MCF 10A (cell line): ENCODE measurements around the gene HTT. TPM values are rescaled to one million over a fixed set of nuclear protein-coding genes. Genes with fewer than 3 reads are reported as not detected.

Source experiments
- BruUV-seq: library from RNA; stranded (reverse); fragments of 400-500 nt; replicated peaks from 2 replicates; lab custom pipeline; 2021; lab: Mats Ljungman, UMichigan
- CTCF ChIA-PET: fragments of 300-600 bp; sonication (Branson Sonifier 250); formaldehyde crosslinking; extraction: SDS; loops from one replicate; lab custom pipeline; 2021; ENCODE audit warnings: antibody characterized with exemption, inconsistent platforms; lab: Yijun Ruan, JAX
- POLR2A ChIA-PET: fragments of 300-600, 350-650 bp; sonication (Branson Sonifier 250); formaldehyde crosslinking; extraction: SDS; loops from one replicate; lab custom pipeline; 2020; ENCODE audit warnings: antibody characterized with exemption, inconsistent platforms; lab: Yijun Ruan, JAX
- DNase-seq: peaks from one replicate; pipeline ENCODE4 v3.0.0-alpha.2; 2018; ENCODE audit not compliant: unreplicated experiment
- H3K27ac Mint-ChIP-seq: one replicate; pipeline ENCODE4 v1.8.0; 2022; ENCODE audit warnings: mild to moderate bottlenecking, low read depth, mixed read lengths; ENCODE audit not compliant: unreplicated experiment
- H3K27me3 Mint-ChIP-seq: one replicate; pipeline ENCODE4 v1.8.0; 2022; ENCODE audit warnings: mixed read lengths; ENCODE audit not compliant: insufficient read depth, unreplicated experiment
- H3K36me3 Mint-ChIP-seq: one replicate; pipeline ENCODE4 v1.8.0; 2022; ENCODE audit warnings: mild to moderate bottlenecking, moderate library complexity, mixed read lengths; ENCODE audit not compliant: insufficient read depth, unreplicated experiment
- H3K4me1 Mint-ChIP-seq: one replicate; pipeline ENCODE4 v1.8.0; 2022; ENCODE audit warnings: mixed read lengths; ENCODE audit not compliant: insufficient read depth, unreplicated experiment
- H3K4me3 Mint-ChIP-seq: one replicate; pipeline ENCODE4 v1.8.0; 2022; ENCODE audit warnings: mild to moderate bottlenecking, moderate library complexity, mixed read lengths; ENCODE audit not compliant: unreplicated experiment
- H3K9me3 Mint-ChIP-seq: one replicate; pipeline ENCODE4 v1.8.0; 2022; ENCODE audit warnings: mixed read lengths; ENCODE audit not compliant: unreplicated experiment
- CTCF ChIP-seq: fragments of 200-600 bp; IDR thresholded peaks from one replicate; pipeline ENCODE4 v1.8.0; 2022; ENCODE audit warnings: antibody characterized with exemption, mild to moderate bottlenecking; ENCODE audit not compliant: unreplicated experiment
- intact Hi-C: fragments of 100-400 bp; cut with micrococcal nuclease; formaldehyde crosslinking; loops from 2 replicates; pipeline ENCODE4 v1.14.1; 2022
- total RNA-seq: library from RNA; stranded (reverse); gene quantifications from 2 replicates; pipeline ENCODE4 v1.2.3, GENCODE V29; 2022

Gene HTT
- total RNA-seq, 1 experiment from 2014 or later, result 47.4 TPM

- DNase-seq, result no peak
- H3K27me3 Mint-ChIP-seq, result no peaks in the 10 kb centered on the region
- ChIA-PET CTCF (no interaction called here), POLR2A (no interaction called here)
- H3K9me3 Mint-ChIP-seq, result no peaks in the 10 kb centered on the region
- H3K27ac Mint-ChIP-seq, result no peak overlapping the region
- no TSS peak for BruUV-seq
- no peak for TF ChIP-seq CTCF
- H3K4me3 Mint-ChIP-seq, result no peak overlapping the region
- no peaks in the 10 kb centered on the region for H3K36me3 Mint-ChIP-seq
- peaks cover 6% of the 10 kb centered on the region for H3K4me1 Mint-ChIP-seq
- intact Hi-C loops, result no loop called here
Measured at GRCh38 chr4:3253808-3254207, 179.3 kb downstream of the HTT start.

- Mint-ChIP-seq H3K9me3 (no peaks in the 10 kb centered on the region), H3K4me3 (no peak overlapping the region), H3K4me1 (peaks cover 6% of the 10 kb centered on the region), H3K27ac (no peak overlapping the region), H3K36me3 (no peaks in the 10 kb centered on the region), H3K27me3 (no peaks in the 10 kb centered on the region)
- no TSS peak for BruUV-seq
- ChIA-PET CTCF (no interaction called here), POLR2A (no interaction called here)
- intact Hi-C loops, result no loop called here
- TF ChIP-seq CTCF, result no peak
- DNase-seq, result no peak
Measured at GRCh38 chr4:3254302-3255131, 180.0 kb downstream of the HTT start.

GRCh38 chr4:3255611-3256186 is 181.2 kb downstream of the HTT start:
- no peak overlapping the region for H3K27ac Mint-ChIP-seq
- no peaks in the 10 kb centered on the region for H3K36me3 Mint-ChIP-seq
- no peak for DNase-seq
- peaks cover 6% of the 10 kb centered on the region for H3K4me1 Mint-ChIP-seq
- no peaks in the 10 kb centered on the region for H3K9me3 Mint-ChIP-seq
- BruUV-seq, result no TSS peak
- ChIA-PET CTCF (interaction anchor here (0.7 kb wide), 1 partner anchor 86 kb away, joined by 3 read pairs; no protein-coding TSS in a partner anchor), POLR2A (no interaction called here)
- no peaks in the 10 kb centered on the region for H3K27me3 Mint-ChIP-seq
- intact Hi-C loops, result no loop called here
- no peak overlapping the region for H3K4me3 Mint-ChIP-seq
- no peak for TF ChIP-seq CTCF
